ENCODE data around the gene KIRREL2. TPM values are rescaled to one million over a fixed set of nuclear protein-coding genes. Genes with fewer than 3 reads are reported as not detected.
"Not testable (repeated sequence)": the region's sequence is repeated elsewhere in the genome, so short reads cannot be mapped to it uniquely, and the experiment has no call there.

The KIRREL2 gene
- total RNA-seq, 1 experiment from 2014 or later, result not detected

DNA sequence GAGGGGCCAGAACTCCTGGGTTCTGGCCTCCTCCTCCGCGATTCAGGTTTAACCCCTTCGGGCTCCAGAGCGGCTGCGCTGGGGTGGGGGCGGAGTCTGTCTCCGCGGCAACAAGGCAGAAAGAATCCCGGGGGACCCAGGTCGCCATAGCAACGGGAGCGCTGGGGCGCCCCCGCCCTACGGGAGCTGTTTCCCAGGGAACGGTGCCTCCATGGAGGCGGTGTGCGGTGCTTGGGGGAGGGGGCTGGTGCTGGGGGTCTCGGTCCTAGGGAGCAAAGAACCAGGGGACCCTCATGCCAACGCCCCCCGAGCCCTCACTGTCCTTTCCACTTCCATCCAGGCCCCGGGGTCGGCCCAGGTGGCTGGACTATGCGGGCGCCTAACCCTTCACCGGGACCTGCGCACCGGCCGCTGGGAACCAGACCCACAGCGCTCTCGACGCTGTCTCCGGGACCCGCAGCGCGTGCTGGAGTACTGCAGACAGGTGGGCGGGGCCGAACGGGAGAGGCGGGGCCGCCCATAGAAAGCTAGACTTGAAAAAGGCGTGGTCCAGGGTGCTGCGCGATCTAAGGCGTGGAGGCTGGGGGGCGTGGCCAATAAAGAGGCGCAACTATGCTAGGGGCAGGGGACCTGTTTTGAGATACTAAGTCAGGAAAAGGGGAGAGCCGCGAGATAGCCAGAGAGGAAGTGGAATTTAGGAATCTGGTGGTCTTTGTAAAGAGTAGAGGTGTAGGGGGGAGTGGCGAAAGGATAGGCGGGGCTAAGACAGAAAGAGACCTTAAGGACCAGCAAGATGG lies 12.8 kb downstream of the KIRREL2 start:
- peak; percentile 88 for DNase-seq (ENCODE audit: low read depth)

DNA sequence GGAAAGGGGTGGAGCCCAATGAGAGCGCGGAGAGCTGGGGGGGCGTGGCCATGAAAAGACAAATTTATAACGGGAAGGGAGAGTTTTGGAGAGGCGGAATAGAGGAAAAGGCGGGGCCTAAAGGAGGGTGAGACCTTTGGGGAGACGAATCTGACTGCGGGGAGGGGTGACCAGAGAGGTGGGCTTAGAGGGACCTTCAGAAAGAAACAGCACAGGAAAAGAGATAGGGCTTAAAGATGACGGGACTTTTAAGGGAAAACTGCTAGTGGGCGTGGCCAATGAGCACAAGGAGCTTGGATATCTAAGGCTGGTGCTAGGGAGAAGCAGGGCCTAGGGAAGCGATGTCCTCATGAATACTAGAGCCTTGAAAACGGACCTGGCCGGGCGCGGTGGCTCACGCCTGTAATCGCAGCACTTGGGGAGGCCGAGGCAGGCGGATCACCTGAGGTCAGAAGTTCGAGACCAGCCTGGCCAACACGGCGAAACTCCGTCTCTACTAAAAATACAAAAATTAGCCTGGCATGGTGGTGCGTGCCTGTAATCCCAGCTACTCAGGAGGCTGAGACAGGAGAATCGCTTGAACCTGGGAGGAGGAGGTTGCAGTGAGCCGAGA lies 13.5 kb downstream of the KIRREL2 start:
- peak; percentile 81 for DNase-seq (ENCODE audit: low read depth)

DNA sequence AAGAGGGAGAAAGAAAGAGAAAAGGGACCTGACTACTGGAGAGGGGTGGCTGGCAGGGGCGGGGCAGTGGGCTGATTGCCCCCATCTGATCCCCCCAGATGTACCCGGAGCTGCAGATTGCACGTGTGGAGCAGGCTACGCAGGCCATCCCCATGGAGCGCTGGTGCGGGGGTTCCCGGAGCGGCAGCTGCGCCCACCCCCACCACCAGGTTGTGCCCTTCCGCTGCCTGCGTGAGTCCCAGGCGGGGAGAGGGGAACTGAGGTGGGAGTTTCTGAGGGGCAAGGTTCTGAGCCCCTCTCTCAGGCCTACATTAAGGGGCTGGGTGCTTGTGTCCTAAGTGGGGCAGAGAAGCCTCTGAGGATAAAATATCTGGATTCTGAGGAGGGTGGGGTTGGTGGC lies 14.1 kb downstream of the KIRREL2 start:
- no peak for DNase-seq (ENCODE audit: low read depth)

DNA sequence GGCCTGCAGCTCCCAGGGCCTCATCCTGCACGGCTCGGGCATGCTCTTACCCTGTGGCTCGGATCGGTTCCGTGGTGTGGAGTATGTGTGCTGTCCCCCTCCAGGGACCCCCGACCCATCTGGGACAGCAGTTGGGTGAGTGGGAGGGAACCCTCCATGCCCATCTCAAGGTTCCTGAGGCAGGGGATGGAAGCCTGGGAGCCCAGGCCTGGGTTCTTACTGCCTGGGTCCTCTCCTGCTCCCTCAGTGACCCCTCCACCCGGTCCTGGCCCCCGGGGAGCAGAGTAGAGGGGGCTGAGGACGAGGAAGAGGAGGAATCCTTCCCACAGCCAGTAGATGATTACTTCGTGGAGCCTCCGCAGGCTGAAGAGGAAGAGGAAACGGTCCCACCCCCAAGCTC lies 14.9 kb downstream of the KIRREL2 start:
- no peak for DNase-seq (ENCODE audit: low read depth)

DNA sequence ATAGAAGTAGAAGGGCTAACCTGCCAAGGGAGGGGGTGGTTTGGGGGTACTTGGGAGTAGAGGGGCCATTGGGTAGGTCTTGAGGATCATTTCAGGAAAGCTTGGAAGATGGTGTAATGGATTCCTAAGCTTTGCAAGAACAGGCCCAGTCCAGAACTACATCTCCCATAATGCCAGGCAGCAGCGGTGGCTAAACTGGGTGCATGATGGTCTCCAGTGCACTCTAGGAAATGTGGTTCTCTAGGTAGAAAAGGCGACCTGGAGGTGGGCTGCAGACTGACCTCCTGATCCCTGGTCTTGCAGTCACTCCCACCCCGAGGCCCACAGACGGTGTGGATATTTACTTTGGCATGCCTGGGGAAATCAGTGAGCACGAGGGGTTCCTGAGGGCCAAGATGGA lies 15.5 kb downstream of the KIRREL2 start:
- no peak for DNase-seq (ENCODE audit: low read depth)

DNA sequence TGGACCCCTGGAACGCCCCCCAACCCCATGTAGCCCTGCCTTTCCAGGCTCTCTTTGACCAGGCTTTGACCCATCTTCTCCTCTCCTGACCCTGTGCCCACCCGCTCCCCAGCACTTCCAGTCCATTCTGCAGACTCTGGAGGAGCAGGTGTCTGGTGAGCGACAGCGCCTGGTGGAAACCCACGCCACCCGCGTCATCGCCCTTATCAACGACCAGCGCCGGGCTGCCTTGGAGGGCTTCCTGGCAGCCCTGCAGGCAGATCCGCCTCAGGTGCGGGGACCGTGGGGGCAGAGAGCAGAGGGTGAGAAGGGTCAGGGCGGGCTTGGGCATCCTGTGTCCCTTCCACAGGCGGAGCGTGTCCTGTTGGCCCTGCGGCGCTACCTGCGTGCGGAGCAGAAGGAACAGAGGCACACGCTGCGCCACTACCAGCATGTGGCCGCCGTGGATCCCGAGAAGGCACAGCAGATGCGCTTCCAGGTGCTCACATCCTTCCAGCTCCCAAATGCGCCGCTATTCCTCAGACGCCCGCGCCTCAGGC lies 17.8 kb downstream of the KIRREL2 start:
- DNase-seq (ENCODE audit: low read depth), result no peak

DNA sequence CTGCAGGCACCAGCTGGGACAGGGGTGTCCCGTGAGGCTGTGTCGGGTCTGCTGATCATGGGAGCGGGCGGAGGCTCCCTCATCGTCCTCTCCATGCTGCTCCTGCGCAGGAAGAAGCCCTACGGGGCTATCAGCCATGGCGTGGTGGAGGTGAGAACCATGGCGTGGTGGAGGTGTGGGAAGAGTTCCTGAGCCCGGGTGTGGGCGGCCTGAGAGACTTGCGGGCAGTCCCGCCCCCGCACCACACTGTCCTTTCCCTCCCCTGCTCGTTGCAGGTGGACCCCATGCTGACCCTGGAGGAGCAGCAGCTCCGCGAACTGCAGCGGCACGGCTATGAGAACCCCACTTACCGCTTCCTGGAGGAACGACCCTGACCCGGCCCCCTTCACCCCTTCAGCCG lies 22.4 kb downstream of the KIRREL2 start:
- DNase-seq (ENCODE audit: low read depth), result no peak

DNA sequence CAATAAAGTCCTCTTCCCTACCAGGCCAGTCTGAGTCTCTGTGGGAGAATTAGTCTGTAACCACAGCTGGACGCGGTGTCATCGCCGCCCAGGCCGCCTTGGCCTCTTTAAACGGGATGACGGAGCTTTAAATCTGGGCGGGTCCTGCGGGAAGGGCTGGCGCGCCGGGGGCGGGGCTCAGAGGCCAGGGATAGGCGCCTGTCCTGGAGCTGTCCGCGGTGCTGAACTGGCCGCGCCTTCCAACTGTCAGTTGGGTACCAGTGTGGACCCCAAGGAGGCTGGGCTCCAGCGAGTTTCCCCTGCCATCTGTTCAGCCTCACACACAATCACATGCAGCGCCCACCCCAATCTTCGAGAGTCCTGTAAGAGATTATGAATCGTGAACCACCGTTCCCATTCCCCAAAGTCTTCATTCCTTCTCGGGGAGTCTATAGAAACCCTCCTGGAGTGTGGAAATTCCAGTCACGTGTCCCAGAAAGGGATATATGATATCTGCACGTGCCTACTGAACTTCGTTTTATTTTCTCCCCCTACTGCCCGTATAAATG lies 23.1 kb downstream of the KIRREL2 start:
- DNase-seq (ENCODE audit: low read depth), result peak; percentile 92

DNA sequence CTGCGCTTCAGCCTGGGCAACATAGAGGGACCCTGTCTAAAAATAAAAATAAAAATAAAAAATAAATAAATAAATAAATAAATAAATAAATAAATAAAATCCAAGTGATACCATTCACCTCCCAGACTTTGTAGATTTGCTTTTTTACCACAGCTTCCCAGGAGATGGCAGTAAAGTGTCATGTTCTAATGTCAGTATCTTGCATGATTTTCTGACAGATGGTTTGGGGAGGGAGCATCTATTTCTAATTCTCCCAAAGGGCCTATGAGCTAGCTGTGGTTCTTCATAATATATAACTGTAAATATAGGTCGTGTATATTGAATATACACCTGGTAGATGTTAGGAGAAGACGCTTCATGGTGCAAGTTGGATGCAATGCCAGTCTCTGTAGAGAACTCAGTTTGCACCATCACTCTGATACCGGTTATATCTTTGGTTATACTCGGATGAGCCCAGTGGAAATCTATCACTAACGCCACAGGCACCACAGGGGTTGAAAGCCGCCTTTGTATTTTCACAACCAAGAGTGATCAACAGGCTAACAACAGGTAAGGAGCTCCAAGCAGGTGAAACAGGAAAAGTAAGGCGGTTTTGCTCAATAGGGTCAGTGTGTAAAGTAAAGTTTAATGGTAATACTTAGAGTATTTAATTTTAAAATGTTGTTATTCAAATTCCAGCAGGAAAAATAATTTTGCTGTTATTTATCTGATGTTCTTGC lies 25.6 kb downstream of the KIRREL2 start:
- peak; percentile 77 for DNase-seq (ENCODE audit: low read depth)

DNA sequence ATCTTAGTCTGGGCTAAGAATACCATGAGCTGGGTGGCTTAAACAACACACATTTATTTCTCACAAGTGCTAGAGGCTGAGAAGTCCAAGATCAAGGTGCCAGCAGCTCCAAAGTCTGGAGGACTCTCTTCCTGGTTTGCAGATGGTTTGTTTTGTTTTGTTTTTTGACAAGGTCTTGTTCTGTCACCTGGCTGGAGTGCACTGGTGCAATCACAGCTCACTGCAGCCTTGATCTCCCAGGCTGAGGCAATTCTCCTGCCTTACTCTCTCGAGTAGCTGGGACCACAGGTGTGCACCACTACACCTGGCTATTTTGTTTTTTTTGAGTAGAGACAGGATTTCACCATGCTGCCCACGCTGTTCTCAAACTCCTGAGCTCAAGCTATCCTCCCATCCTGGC lies 27.2 kb downstream of the KIRREL2 start:
- DNase-seq (ENCODE audit: low read depth), result no peak

DNA sequence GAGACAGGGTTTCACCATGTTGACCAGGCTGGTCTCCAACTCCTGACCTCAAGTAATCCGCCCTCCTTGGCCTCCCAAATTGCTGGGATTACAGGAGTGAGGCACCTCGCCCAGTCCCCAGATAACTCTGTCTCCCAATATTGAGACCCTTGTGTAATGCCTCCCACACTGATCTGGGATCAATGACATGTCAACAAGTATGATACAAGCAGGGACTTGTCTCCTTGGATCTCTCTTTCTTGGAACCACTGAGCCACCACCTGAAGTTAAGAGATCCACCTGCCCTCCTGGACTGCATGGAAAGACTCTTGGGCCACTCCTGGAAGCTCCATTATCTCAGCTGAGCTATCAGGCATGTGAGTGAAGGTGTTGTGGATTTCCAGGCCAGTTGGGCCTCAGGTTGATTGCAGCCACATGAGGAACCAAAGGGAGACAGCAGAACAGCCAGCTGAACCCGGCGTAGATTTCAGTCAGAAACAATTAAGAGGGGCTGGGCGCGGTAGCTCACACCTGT lies 28.6 kb downstream of the KIRREL2 start:
- no peak for DNase-seq (ENCODE audit: low read depth)

DNA sequence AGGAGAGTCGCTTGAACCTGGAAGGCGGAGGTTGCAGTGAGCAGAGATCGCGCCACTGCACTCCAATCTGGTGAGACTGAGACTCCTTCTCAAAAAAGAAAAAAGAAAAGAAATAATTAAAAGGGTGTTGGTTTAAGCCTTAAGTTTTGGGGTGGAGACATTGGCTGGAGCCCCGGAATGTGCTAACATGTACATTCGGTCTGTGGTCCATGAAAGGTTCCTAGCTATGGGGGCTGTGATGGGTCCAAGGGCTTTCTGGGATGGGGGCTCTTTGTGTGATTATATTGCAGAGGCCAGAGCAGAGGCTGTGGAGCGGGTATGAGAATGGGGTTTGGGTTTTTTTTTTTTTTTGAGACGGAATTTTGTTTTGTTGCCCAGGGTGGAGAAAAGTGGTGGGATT lies 29.2 kb downstream of the KIRREL2 start:
- no peak for DNase-seq (ENCODE audit: low read depth)

DNA sequence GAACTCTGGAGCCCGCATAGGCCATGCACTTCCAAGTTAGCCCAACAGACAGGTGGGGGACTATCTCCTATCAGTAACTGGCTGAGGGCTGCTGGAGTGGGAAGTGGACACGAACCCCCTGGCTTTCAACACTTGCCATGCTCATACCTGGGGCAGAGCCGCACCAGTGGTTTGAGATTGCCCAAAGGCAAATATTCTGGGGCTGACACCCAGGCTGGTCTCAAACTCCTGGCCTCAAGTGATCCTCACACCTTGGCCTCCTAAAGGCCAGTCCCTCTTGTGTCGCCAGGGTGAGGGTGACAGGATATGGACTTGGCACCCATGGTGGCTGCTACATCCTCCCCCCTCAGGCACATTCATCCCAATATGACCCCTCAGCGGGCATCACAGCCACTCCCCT lies 30.5 kb downstream of the KIRREL2 start:
- no peak for DNase-seq (ENCODE audit: low read depth)

DNA sequence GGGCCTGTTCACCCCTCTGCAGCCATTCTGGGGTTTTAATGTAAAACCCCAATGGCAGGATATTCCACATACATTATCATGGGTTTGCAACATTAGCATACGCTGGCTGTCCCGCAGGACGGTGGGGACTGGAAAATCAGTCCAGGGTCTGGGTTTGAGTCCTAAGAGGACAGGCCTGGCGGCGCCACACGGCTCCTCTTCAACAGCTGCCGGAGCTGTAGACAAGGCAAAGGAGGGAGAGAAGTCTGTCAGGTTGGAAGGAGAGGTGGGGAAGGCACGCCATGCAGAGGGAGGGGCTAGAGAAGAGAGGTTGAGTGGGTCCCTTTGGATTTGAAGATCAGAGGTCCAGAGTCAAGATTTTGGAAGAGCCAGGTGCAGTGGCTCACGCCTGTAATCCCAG lies 31.7 kb downstream of the KIRREL2 start:
- no peak for DNase-seq (ENCODE audit: low read depth)

DNA sequence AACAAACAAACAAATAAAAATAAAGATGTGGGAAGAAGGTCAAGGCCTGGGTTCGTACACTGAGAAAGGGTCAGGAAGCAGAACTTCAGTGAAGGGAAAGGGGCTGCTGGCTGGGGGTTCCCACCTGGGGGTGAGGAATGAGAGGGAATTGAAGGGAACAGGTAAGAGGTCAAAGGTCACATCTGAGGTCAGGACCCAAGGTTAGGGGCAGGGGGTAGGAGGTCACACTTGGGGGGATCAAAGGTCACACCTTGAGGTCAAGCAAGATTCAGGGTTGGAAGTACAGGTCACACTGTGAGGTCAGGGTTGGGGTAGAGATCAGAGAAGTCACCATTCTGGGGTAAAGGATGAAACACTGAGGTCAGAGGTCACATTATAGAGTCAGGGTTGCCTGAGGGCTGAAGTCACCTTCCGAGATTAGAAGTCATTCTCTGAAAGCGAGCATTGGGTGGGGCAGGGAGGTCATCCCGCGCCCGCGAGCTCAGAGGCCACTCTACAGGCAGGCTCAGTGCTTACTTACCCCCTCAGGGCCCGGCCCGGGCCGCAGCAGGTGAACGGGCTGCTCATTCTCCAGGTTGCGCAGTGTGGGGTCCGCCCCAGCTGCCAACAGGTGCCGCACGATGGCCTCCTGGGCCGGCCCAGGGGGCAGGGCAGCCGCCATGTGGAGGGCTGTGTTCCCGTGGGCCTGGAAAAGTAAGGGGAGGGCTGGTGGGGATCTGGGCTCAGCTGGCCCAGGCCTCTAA lies 32.8 kb downstream of the KIRREL2 start:
- DNase-seq (ENCODE audit: low read depth), result no peak

DNA sequence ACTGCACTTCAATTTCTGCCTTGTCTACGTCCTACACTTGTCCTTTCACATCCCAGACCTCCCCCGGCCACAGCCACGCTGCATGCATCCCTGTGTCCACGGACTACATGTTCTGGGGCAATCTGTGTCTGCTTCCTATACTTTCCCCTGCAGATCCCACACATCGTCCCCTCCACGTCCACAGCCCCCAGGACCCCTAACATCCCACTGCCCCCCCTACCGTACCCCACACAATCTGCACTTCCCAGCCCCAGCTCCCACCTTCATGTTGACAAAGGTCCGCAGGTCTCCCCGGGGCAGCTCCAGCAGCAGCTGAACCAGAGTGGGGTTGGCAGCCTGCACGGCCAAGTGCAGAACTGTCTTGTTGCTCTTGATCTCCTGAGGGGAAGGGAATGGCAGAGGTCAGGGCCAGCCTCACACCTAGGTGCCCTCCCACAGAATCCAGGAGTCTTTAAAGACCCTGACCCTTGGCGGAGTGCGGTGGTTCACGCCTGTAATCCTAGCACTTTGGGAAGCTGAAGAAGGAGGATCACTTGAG lies 33.5 kb downstream of the KIRREL2 start:
- no peak for DNase-seq (ENCODE audit: low read depth)

DNA sequence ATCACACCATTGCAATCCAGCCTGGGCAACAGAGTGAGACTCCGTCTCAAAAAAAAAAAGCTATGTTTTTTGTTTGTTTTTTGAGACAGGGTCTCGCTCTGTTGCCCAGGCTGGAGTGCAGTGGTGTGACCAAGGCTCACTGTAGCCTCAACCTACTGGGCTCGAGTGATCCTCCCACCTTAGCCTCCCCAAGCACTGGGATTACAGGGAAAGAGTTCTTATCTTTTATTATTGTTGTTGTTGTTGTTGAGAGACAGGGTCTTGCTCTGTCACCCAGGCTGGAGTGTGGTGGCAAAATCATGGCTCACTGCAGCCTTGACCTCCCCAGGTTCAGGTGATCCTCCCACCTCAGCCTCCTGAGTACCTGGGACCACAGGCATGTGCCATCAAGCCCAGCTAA lies 35.1 kb downstream of the KIRREL2 start:
- DNase-seq (ENCODE audit: low read depth), result not testable (repeated sequence)

DNA sequence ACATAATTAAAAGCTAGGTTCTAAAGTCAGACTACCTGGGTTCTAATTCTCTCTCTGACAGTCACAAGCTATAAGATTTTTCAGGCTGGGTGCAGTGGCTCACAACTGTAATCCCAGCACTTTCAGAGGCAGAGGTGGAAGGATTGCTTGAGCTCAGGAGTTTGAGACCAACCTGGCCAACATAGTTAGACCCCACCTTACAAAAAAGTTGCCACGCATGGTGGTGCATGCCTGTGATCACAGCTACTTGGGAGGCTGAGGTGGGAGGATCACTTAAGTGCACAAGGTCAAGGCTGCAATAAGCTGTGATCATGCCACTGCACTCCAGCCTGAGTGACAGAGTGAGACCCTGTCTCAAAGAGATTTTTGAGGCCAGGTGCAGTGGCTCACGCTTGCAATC lies 37.6 kb downstream of the KIRREL2 start:
- no peak for DNase-seq (ENCODE audit: low read depth)

DNA sequence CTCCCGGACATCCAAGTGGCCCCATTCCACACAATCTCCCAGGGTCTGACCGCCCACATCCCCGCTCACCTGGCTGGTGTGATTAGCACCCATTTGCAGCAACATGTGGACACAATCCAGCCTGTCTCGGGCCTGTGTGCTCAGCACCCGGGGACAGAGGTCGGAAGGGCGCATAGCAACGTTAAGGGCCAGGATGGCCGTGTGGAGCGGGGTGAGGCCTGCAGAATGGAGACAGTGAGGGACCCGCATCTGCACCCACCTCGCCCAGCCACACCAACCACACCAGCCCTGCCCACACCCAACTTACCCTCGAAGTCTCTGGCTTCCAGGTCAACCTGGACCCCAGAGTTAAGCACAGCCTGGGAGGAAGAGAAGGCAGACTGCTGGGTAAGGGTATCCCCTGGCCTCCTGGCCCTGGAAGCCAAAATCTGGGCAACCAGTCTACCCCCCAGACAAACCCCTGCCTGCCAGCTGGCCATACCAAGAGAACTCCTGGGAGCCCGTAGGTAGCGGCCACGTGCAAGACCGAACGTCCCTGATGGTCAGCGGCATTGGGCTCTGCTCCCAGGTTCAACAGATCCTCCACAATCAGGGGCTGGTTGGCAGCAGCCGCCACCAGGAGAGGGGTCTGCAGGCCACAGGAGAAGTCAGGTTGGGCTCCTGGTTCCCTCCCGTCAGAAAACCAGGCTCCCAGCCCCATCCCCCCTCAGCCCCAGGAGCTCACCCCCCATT lies 39.4 kb downstream of the KIRREL2 start:
- no peak for DNase-seq (ENCODE audit: low read depth)

DNA sequence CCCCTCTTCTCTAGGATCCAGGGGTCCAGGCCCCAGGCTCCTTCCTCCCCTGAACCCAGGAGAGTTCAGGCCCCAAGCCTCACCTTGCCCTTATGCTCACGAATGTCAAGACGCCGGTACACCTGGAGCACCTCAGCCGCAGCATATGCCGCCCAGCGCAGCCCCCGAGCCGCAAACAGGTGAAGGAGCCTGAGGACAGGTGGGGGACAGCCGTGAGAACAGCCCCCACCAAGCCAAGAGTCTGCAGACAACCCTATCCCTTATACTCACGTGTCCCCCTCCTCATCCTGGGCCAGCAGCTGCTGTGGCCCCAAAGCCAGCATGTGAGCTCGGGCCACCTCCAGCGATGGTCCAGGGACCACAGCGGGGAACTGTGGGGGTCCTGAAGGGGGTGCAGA lies 39.9 kb downstream of the KIRREL2 start:
- no peak for DNase-seq (ENCODE audit: low read depth)
